Stimulated activated memory B cell treated with anti-CD40 and anti-IgM and Interleukin-4, amounts not matched to agents 10 μg/mL and 1 μg/mL and 100 μg/mL, for 72 hours (primary cell): ENCODE data around the gene FBL.

Source experiments
- ATAC-seq: fragments of 150-1000 bp; cut with Tn5 transposase; 2 replicates; pipeline ENCODE4 v1.10.0; 2021
- H3K27ac Mint-ChIP-seq: one replicate; pipeline ENCODE4 v1.8.0; 2022; ENCODE audit warnings: mild to moderate bottlenecking, mixed read lengths
- H3K27me3 Mint-ChIP-seq: one replicate; pipeline ENCODE4 v1.8.0; 2022; ENCODE audit warnings: mixed read lengths
- H3K36me3 Mint-ChIP-seq: one replicate; pipeline ENCODE4 v1.8.0; 2022; ENCODE audit warnings: mixed read lengths
- H3K4me1 Mint-ChIP-seq: one replicate; pipeline ENCODE4 v1.8.0; 2022; ENCODE audit warnings: mixed read lengths
- H3K4me3 Mint-ChIP-seq: one replicate; pipeline ENCODE4 v1.8.0; 2022; ENCODE audit warnings: mild to moderate bottlenecking, moderate library complexity, mixed read lengths
- H3K9me3 Mint-ChIP-seq: one replicate; pipeline ENCODE4 v1.8.0; 2022; ENCODE audit warnings: mixed read lengths

Gene FBL

GRCh38 chr19:39865186-39865585 is 19.0 kb upstream of the FBL start:
- no peaks in the 10 kb centered on the region for H3K36me3 Mint-ChIP-seq
- H3K27me3 Mint-ChIP-seq = no peaks in the 10 kb centered on the region
- H3K9me3 Mint-ChIP-seq = no peaks in the 10 kb centered on the region
- no peaks in the 10 kb centered on the region for H3K4me1 Mint-ChIP-seq
- H3K4me3 Mint-ChIP-seq = no peak overlapping the region
- no peak for ATAC-seq
- no peak overlapping the region for H3K27ac Mint-ChIP-seq

GRCh38 chr19:39864118-39864517 is 17.9 kb upstream of the FBL start:
- no peaks in the 10 kb centered on the region for H3K27me3 Mint-ChIP-seq
- H3K4me3 Mint-ChIP-seq = no peak overlapping the region
- H3K36me3 Mint-ChIP-seq = no peaks in the 10 kb centered on the region
- H3K27ac Mint-ChIP-seq = no peak overlapping the region
- no peaks in the 10 kb centered on the region for H3K4me1 Mint-ChIP-seq
- ATAC-seq = no peak
- no peaks in the 10 kb centered on the region for H3K9me3 Mint-ChIP-seq

- no peak for ATAC-seq
- Mint-ChIP-seq H3K4me1 (no peaks in the 10 kb centered on the region), H3K4me3 (no peak overlapping the region), H3K36me3 (no peaks in the 10 kb centered on the region), H3K9me3 (no peaks in the 10 kb centered on the region), H3K27me3 (peaks cover 10% of the 10 kb centered on the region), H3K27ac (no peak overlapping the region)
Measured at GRCh38 chr19:39858541-39858940, 12.4 kb upstream of the FBL start.

DNA sequence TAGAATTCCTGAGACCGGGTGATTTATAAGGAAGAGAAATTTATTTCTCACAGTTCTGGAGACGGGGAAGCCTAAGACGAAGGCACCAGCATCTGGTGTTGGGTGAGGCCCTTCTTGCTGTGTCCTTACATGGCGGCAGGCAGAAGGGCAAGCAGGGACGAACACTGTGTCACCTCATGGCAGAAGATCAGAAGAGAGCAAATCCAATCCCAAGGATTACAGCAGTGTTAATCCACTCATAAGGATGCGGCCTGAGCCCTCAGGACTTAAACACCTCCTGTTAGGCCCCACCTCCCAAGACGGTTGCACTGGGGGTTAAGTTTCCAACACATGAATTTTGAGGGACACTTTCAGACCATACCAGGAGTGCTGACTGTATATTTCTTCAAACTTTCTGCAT is 6.7 kb upstream of the FBL start:
- Mint-ChIP-seq H3K4me3 (no peak overlapping the region), H3K9me3 (no peaks in the 10 kb centered on the region), H3K27me3 (peaks cover 18% of the 10 kb centered on the region), H3K4me1 (no peaks in the 10 kb centered on the region), H3K27ac (no peak overlapping the region), H3K36me3 (no peaks in the 10 kb centered on the region)
- no peak for ATAC-seq

GRCh38 chr19:39850892-39851291 is 4.7 kb upstream of the FBL start:
- no peak overlapping the region for H3K4me3 Mint-ChIP-seq
- H3K27ac Mint-ChIP-seq = no peak overlapping the region
- H3K36me3 Mint-ChIP-seq = no peaks in the 10 kb centered on the region
- no peak for ATAC-seq
- no peaks in the 10 kb centered on the region for H3K9me3 Mint-ChIP-seq
- peaks cover 18% of the 10 kb centered on the region for H3K27me3 Mint-ChIP-seq
- H3K4me1 Mint-ChIP-seq = peaks cover 13% of the 10 kb centered on the region

DNA sequence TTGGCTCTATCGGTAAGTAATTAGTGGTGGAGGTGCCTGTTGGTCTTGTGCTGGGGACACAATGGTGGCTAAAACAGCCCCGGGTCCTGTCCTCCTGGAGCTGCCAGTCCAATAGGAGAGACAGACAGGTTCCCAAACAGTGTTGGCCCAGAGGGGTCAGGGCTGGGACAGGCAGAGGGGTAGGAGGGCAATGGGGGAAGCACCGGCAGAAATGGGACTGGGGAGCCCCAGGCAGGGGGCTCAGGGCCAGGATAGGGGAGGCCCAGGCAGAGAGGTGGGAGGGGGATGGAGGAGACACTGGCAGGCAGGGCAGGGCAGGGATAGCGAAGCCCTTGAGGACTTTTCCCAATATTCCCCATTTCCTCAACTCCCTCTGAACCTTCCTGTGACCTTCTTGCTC is 2.2 kb upstream of the FBL start:
- peaks cover 7% of the 10 kb centered on the region for H3K27me3 Mint-ChIP-seq
- no peak overlapping the region for H3K4me3 Mint-ChIP-seq
- H3K9me3 Mint-ChIP-seq = no peaks in the 10 kb centered on the region
- H3K27ac Mint-ChIP-seq = no peak overlapping the region
- H3K36me3 Mint-ChIP-seq = peaks cover 5% of the 10 kb centered on the region
- peaks cover 36% of the 10 kb centered on the region for H3K4me1 Mint-ChIP-seq
- ATAC-seq = no peak

DNA sequence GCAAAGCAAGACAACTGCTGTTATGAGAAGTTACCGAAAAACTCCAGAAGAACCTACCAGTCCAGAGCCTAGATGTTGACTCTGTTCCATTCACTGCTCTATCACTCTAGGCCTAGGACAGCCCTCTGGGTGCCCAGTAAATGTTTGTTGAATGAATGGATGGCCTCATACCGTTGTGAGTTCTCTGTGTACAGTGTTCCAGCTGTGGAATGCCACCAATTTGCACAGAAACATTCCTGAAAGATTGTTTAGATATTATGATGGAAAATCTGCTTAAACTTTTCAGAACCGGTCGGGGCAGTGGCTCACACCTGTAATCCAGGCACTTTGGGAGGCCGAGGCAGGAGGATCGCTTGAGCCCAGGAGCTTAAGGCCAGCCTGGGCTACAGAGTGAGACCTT is 1.3 kb upstream of the FBL start:
- peaks cover 44% of the 10 kb centered on the region for H3K4me1 Mint-ChIP-seq
- H3K9me3 Mint-ChIP-seq = no peaks in the 10 kb centered on the region
- H3K4me3 Mint-ChIP-seq = no peak overlapping the region
- no peak overlapping the region for H3K27ac Mint-ChIP-seq
- peaks cover 7% of the 10 kb centered on the region for H3K36me3 Mint-ChIP-seq
- peaks cover 2% of the 10 kb centered on the region for H3K27me3 Mint-ChIP-seq
- ATAC-seq = no peak

- Mint-ChIP-seq H3K27ac (peak overlapping the region; percentile 94), H3K27me3 (no peaks in the 10 kb centered on the region), H3K36me3 (peaks cover 9% of the 10 kb centered on the region), H3K4me1 (peaks cover 49% of the 10 kb centered on the region), H3K4me3 (peak overlapping the region; percentile 88), H3K9me3 (no peaks in the 10 kb centered on the region)
- ATAC-seq = no peak
Measured at GRCh38 chr19:39846678-39847486, 703 bp upstream of the FBL start.

DNA sequence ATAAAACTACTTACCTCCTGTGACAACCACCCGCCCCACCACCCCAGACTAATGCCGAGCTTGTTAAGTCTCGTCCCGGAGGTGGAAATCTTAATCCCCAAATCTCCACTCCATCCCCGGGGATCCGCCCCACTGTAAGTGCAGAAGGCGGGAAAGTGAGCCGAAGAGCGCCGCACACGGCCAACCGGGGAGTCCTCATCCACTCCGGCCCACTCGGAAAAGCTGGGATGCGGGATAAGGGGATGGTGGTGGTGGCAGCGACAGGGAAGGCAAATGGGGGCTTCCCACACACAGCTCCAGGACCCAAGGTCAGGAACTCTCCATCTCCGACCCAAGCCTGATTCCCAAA is 621 bp downstream of the FBL start:
- ATAC-seq = no peak
- no peaks in the 10 kb centered on the region for H3K27me3 Mint-ChIP-seq
- H3K36me3 Mint-ChIP-seq = peaks cover 10% of the 10 kb centered on the region
- peaks cover 56% of the 10 kb centered on the region for H3K4me1 Mint-ChIP-seq
- peak overlapping the region; percentile 94 for H3K27ac Mint-ChIP-seq
- peak overlapping the region; percentile 88 for H3K4me3 Mint-ChIP-seq
- no peaks in the 10 kb centered on the region for H3K9me3 Mint-ChIP-seq

GRCh38 chr19:39845172-39845571 is 1.0 kb downstream of the FBL start:
- Mint-ChIP-seq H3K4me1 (peaks cover 56% of the 10 kb centered on the region), H3K36me3 (peaks cover 14% of the 10 kb centered on the region), H3K9me3 (no peaks in the 10 kb centered on the region), H3K27ac (peak overlapping the region; percentile 94), H3K4me3 (peak overlapping the region; percentile 88), H3K27me3 (no peaks in the 10 kb centered on the region)
- no peak for ATAC-seq

DNA sequence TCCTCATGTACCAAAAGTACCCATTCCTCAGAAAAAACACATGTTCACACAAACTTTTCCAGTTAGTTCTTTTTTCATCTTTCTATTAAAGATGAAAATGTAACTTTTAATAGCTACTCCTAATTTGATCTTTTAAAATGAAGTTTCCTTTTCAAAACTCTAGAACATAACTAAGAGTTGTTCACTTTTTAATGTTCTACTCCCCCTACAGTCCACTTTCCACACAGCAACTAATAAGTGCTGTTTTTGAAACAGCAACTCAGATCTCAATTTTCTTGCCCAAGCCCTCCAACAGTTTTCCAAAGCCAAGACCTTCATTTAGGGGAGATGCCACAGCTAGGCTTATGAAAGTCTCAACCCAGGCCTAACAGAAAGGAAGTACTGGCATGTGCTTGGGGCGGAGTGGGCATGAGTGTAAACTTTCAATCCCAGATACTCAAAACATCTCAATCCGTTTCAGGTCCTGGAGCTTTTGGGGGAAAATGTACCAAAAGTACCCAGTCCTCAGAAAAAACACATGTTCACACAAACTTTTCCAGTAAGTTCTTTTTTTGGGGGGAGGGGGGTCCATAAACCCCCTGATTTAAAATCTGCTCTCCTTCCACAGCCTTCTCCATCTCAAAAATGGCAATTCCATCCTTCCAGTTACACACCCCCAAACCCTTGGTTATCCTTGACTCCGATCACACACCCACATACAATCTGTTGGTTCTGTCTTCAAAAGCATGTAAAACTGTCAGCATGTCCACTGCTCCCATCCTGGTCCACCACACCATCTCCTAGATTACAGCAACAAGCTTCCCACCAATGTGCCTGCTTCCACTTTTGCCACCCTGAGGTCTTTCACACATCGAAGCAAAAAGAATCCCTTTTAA is 2.0 kb downstream of the FBL start:
- Mint-ChIP-seq H3K36me3 (peaks cover 24% of the 10 kb centered on the region), H3K4me1 (peaks cover 56% of the 10 kb centered on the region), H3K4me3 (peak overlapping the region; percentile 88), H3K27me3 (no peaks in the 10 kb centered on the region), H3K27ac (peak overlapping the region; percentile 94), H3K9me3 (no peaks in the 10 kb centered on the region)
- ATAC-seq = no peak

DNA sequence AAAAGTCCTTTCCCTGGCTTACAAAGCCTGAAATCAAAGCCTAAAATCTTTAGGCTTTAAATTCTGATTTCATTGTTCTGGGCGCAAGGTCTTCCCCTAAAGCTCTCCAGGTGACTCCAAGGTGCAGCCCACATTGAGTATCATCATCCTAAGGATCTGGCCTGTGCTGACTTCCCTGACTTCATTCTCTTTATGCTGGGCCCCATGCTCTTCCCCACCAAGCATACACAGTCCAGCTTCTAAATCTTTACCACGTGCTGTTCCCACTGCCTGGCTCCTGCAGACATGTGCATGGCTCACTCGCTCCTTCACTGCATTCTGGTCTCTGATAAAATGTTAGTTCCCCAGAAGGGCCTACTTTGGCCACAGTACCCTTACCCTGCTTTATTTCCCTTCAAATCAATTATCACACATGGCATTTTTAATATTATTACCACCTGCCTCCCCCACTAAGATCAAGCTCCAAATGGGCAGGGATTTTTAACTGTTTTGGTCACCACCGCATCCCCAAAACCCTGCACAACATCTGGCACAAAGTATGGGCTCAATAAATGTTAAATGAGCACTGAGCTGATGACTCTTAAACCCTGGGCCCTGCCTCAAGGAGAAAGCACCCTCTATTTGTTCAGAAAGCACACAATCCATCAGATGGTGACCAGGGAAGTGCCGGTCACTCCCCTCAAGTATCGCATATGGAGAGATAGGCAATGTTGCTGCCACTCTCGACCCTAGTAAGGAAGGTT is 3.3 kb downstream of the FBL start:
- peak overlapping the region; percentile 50 for H3K27ac Mint-ChIP-seq
- peaks cover 56% of the 10 kb centered on the region for H3K4me1 Mint-ChIP-seq
- ATAC-seq = no peak
- H3K36me3 Mint-ChIP-seq = peaks cover 34% of the 10 kb centered on the region
- no peaks in the 10 kb centered on the region for H3K9me3 Mint-ChIP-seq
- no peaks in the 10 kb centered on the region for H3K27me3 Mint-ChIP-seq
- H3K4me3 Mint-ChIP-seq = no peak overlapping the region

- H3K4me1 Mint-ChIP-seq = peaks cover 44% of the 10 kb centered on the region
- ATAC-seq = no peak
- peak overlapping the region; percentile 25 for H3K27ac Mint-ChIP-seq
- H3K4me3 Mint-ChIP-seq = no peak overlapping the region
- H3K36me3 Mint-ChIP-seq = peaks cover 51% of the 10 kb centered on the region
- H3K9me3 Mint-ChIP-seq = no peaks in the 10 kb centered on the region
- no peaks in the 10 kb centered on the region for H3K27me3 Mint-ChIP-seq
Measured at GRCh38 chr19:39841041-39841440, 5.1 kb downstream of the FBL start.

DNA sequence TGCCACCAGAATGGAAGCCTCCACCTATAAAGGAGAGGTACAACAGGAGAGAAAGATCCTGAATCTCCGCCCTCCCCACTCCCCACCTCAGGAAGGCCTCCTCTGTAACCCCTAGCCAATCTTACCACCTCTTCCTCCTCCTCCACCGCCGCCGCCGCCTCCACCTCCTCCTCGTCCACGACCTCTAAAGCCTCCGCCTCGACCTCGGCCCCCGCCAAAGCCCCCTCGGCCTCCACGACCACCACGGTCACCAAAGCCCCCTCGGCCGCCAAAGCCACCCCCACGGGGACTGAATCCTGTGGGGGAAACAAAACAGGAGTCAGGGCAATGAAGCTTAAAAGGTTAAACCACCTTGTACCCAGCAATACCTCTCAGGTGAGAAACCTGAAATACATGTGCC is 5.7 kb downstream of the FBL start:
- peak overlapping the region; percentile 25 for H3K27ac Mint-ChIP-seq

DNA sequence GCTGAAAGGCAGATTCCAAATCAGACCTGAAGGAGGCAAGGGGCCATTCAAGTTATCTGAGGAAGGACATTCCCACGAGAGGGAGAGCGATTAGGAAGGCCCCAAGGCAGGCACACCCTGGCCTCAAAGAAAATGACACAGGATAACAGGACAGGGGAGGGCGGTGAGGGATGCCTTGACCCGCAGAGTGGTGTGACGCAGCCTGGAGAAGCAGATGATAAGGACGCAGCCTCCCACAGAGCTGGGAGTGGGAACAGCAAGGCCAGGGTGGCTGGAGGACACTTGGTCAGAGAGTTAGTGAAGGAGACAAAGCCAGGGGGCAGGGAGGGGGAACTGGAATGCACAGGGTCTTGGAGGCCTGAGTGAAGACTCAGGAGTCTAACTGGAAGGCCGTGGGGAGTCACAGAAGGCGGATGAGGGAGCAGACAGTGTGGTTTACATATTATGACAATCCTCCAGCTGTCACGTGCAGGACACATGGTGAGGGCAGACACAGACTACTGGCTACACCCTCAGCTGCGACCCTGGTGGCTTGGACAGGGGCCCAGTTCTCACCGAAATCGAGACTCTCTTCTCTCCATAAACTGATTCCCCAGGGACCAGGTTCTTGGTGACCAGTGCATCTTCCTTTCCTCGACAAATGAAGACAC is 6.4 kb downstream of the FBL start:
- Mint-ChIP-seq H3K4me1 (peaks cover 34% of the 10 kb centered on the region), H3K27ac (peak overlapping the region; percentile 2), H3K36me3 (peaks cover 51% of the 10 kb centered on the region), H3K27me3 (no peaks in the 10 kb centered on the region), H3K4me3 (no peak overlapping the region), H3K9me3 (no peaks in the 10 kb centered on the region)
- ATAC-seq = no peak

More for the DNA sequence above, 5.7 kb downstream of the FBL start:
- ATAC-seq = no peak
- no peaks in the 10 kb centered on the region for H3K27me3 Mint-ChIP-seq
- peaks cover 39% of the 10 kb centered on the region for H3K4me1 Mint-ChIP-seq
- no peaks in the 10 kb centered on the region for H3K9me3 Mint-ChIP-seq
- no peak overlapping the region for H3K4me3 Mint-ChIP-seq
- H3K36me3 Mint-ChIP-seq = peaks cover 51% of the 10 kb centered on the region
